Upper lobe of left lung (tissue), 4 donors: ENCODE measurements around the gene GRXCR2.

Experiments
- EP300 ChIP-seq, 4 donors: sonication (generic); formaldehyde crosslinking; IDR thresholded peaks; one replicate each; pipeline ENCODE4 v1.5.1; 2017; ENCODE audit warnings: antibody characterized with exemption in 4 of 4, control low read depth in 2 of 4
- POLR2A ChIP-seq, 4 donors: fragments of 450-650 bp; IDR thresholded peaks; one replicate each; pipeline ENCODE4 v1.5.1; 2016 to 2017; ENCODE audit warnings: antibody characterized with exemption in 4 of 4, mild to moderate bottlenecking in 2 of 4
- POLR2AphosphoS5 ChIP-seq, 2 donors: sonication (generic); formaldehyde crosslinking; IDR thresholded peaks; one replicate each; pipeline ENCODE4 v1.5.1; 2017; ENCODE audit warnings: antibody characterized with exemption in 2 of 2
- TF ChIP-seq, protein P1 (sequence below), 6 experiments: fragments of 450-650 bp in 4 of 6; fragments of 200-600 bp in 2 of 6; sonication (generic) in 2 of 6; IDR thresholded peaks; one replicate each; pipeline ENCODE4 v1.5.1; 2016 to 2019; ENCODE audit warnings: antibody characterized with exemption in 6 of 6

DNA sequence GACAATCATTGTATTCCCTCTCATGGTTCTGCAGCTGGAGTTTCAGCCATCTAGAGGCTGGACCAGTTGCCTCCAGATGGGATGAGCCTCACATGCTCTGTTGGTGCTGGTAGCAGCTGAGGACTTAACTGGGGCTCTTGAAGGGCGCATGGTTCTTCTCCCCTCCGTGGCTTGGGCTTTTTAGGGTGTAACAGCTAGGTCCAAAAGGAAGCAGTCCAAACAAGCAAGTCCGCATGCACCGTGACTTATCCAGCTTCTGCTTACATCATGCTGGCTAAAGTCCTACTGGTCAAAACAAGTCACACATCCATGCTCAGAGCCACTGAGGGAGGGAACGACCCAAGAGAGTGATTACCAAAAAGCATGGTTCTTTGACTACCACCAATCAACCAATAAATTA, 31.9 kb upstream of the GRXCR2 start:
- TF ChIP-seq, protein P1, sequence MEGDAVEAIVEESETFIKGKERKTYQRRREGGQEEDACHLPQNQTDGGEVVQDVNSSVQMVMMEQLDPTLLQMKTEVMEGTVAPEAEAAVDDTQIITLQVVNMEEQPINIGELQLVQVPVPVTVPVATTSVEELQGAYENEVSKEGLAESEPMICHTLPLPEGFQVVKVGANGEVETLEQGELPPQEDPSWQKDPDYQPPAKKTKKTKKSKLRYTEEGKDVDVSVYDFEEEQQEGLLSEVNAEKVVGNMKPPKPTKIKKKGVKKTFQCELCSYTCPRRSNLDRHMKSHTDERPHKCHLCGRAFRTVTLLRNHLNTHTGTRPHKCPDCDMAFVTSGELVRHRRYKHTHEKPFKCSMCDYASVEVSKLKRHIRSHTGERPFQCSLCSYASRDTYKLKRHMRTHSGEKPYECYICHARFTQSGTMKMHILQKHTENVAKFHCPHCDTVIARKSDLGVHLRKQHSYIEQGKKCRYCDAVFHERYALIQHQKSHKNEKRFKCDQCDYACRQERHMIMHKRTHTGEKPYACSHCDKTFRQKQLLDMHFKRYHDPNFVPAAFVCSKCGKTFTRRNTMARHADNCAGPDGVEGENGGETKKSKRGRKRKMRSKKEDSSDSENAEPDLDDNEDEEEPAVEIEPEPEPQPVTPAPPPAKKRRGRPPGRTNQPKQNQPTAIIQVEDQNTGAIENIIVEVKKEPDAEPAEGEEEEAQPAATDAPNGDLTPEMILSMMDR (IDR thresholded peaks at IDR 0.05) = no peak
- TF ChIP-seq POLR2A (IDR thresholded peaks at IDR 0.05) (no peak), EP300 (IDR thresholded peaks at IDR 0.05) (no peak), POLR2AphosphoS5 (IDR thresholded peaks at IDR 0.05) (no peak)
